Activated T-helper 1 cell treated with anti-CD3 and anti-CD28 coated beads, Interleukin-2, amount 50 U/mL, for 16 hours (primary cell): ENCODE results near the gene AMIGO2.

Experiments used
- DNase-seq, 2 donors: peaks; one replicate each; pipeline ENCODE4 v3.0.0-alpha.2; 2020; ENCODE audit warnings: low read depth in 1 of 2, low spot score in 1 of 2

AMIGO2 gene

DNA sequence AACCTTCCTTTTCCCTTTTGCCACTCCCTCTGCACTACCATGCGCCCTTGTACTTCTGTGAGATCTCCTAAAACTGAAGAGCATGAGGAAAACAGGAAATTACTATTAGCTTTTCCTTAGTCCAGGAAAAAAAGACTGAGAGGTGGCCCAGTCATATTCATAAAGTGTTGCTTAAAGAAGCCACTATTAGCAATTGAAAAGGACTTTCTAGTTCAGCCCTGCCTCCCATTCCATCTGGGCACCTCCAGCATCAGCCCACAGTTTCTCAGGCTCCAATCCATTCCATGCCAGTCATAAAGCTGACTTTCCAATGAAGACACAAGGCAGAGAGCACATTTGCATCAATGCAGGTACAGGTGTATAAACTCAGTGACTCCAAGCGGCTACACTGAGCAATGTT is 19.9 kb upstream of the AMIGO2 start:
- DNase-seq, result no peak

DNA sequence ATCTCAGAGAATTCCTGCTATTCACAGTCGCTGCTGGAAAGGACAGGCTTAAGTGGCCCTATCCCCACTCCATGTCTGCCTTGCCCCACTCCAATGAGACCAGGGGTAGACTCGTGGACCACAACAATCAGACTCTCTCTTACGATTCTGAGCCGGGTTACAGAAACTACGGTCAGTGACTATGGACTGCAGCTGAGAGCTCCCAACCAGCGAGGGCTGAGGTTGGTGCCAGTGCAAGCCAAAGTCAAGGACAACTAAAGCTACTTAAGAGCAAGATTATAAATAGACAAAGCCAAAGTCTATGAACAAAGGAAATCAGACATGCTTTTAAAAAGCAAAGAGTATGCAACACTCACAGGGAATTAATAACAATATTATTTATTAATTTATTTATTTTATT is 18.3 kb upstream of the AMIGO2 start:
- no peak for DNase-seq

DNA sequence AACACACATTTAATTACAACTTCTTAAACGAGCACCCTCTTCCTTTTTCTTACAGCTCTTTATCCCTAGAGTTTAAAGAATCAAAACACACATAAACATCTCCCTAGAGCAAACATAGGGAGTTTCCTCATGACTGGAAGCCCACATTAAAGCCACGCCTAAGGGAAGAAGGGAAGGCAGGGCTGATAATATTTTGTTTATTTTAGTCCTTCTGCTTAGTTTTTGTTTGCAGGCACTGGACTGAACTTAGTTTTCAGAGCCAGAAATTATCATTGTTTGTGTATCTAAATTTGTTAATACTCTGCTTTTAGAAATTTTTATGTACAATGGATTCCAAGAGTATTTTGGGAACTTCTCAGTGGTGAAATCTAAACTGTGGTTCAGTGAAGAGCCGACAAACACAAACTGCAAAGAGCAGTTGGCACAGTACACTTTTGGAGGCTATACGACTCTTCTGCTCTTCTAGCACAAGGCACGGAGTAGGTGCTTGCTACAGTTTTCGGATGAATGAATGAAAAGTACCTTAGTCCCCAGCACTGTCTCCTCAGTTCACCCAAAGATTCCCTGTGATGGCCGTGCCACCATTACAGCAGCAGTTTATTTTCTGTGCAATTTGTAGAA is 17.6 kb upstream of the AMIGO2 start:
- DNase-seq, result no peak

DNA sequence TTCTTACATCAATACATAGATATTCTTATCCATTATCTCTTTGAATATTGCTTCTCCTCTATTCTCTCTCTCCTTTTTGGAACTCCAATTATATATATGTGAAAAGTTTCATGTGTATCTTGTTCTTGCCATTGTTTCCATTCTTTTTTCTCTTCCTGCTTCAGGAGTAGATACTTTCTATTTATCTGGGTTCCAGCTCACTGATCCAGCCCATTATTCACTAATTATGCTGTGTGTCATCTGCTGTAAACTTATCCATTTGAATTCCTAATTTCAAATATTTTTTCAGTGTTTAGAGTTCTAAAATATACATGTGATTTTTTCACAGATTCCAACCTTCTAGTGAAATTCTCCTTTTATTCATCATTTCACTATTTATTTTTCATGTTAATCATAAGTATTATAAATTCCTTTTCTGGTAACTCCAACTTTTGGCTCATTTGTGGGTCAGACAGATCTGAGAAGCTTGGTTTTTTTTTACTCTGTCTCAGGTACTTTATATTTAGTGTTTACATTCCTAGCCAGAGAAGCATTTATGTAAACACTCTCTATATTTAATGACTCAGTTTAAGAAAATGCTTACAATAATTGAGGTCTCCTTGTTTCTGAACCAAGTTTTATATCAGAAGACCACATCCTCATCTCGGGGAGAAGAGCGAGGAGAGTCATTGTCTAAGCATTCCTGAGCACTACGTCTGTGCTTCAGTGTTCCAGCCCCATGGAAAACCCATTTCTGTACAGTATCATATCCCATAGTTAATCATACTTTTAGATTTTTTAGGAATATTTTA is 15.9 kb upstream of the AMIGO2 start:
- DNase-seq, result no peak

DNA sequence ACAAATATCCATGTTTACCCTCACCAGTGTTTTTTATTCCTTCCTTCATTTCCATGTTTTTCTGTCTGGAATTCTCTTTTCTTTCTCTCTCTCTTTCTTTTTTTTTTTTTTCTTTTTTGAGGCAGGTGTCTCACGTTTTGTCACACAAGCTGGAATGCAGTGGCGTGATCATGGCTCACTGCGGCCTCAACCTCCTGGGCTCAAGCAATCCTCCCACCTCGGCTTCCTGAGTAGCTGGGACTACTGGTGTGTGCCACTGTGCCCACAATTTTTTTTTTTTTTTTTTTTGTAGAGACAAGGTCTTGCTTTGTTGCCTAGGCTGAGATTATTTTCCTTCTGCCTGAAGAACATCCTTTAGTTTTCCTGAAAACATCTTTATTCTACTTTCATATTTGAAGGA is 15.0 kb upstream of the AMIGO2 start:
- DNase-seq, result no peak

DNA sequence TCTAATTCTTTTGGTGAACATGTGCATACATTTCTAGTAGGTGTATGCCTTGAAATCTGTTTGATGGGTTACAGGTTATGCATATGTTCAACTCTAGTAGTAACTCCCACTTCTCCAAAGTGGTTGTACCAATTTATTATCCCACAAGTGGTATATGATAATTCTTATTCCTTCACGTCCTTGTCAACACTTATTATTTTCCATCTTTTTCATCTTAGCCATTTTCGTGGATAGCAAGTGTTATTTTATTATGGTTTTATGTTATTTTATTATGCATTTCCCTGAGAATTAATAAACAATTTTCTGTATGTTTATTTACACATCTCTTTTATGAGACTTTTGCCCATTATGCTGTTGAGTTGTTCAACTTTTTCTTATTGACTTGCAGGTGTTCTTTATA is 11.2 kb upstream of the AMIGO2 start:
- DNase-seq, result no peak

DNA sequence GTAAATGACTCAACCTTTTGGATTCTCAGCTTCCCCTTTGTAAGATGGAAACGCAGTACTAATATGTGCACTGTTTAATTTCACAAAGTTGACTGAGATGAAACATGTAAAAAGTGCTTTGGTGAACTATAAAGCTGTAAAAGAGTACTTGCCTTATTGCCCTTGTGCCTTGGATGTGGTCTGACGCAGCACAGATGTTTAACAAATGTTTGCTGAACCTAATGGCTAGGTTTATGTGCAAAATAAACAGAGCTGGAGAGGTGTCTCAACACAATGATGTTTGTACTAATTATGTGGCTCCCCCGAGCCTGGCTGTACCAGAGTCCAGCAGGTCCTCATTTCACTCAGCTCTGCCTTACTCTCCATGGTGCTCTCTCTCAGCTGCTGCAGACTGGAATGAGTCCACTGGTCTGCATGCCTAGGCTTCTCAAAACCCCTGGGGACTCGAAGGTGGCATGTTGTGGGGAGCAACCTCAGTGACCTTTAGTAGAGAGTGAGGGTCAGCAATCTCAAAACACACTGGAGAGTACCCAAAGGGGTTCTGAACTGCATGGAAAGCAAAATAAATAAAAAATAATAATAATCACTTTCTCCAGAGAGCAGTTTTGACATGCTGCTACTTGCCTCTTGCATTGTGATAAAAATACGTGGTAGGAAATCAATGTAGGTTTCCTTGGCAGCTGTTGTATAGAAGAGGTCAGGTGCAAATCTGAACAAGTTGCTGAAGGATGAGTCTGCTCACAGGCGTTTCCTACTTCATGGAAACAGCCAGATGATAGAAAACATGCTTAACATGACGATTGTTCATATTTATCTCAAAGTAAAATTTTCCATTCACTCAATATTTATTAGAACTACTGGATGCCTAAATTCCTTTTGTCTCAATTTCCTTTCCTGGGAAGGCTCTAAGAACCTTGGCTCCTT is 8.5 kb upstream of the AMIGO2 start:
- no peak for DNase-seq

DNA sequence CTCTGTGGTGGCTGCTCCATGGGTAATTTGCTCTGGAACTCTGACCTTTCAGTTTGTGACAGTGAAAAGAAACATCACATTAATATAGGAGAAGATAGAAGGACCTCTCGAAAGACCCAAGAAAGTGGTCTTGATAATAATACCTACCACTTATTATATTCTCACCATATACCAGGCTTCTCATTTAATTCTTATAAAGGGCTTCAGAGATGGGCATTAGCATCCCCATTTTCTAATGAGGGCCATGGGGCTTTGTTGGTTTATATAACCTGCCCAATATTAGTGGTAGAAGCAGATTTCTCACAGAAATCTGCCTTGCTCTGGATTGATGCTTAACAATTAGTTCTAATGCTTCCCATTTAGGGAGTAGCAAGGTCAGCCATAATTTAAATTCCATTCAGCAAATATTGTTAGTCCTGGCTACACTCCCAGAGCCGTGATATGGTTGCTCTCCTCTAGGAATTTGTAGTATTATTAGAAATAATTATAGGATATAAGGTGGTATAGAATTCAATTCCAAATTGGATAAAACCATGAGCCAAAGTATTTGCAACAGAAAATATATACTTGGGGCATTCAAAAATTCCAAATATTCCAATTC is 7.4 kb upstream of the AMIGO2 start:
- no peak for DNase-seq

DNA sequence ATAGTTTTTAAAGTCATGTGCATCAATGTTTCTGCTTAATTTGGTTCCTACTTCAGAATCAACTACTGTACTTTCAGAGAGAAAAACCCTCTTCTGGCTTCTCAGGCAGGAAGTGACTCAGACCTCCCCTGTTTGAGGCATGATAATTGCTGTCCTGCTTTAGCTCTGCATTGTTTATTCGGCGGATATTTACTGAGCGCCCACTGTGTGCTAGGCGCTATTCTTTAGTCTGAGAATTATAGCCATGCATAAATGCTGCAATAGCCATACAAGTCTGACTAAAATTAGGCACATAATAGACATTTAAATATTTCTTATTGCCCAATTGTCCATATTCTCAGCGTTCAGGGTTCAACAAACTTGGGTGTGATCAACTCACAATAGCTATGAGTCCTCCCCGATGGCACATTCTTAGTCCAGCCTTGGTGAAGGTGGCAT is 6.1 kb upstream of the AMIGO2 start:
- no peak for DNase-seq

DNA sequence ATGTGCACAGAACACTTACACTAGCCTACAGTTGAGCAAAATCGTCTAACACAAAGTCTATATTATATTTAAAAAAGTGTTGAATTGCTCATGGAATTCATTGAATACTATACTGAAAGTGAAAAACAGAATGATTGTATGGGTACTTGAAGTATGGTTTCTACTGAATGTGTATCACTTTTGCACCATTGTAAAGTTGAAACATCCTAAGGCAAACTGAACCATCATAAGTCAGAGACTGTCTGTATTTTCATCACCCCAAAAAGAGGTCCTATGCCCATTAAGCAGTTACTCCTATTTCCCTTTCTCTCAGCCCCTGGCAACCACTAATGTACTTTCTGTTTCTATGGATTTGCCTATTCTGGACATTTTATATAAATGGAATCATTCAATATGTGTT is 4.4 kb upstream of the AMIGO2 start:
- DNase-seq, result no peak

DNA sequence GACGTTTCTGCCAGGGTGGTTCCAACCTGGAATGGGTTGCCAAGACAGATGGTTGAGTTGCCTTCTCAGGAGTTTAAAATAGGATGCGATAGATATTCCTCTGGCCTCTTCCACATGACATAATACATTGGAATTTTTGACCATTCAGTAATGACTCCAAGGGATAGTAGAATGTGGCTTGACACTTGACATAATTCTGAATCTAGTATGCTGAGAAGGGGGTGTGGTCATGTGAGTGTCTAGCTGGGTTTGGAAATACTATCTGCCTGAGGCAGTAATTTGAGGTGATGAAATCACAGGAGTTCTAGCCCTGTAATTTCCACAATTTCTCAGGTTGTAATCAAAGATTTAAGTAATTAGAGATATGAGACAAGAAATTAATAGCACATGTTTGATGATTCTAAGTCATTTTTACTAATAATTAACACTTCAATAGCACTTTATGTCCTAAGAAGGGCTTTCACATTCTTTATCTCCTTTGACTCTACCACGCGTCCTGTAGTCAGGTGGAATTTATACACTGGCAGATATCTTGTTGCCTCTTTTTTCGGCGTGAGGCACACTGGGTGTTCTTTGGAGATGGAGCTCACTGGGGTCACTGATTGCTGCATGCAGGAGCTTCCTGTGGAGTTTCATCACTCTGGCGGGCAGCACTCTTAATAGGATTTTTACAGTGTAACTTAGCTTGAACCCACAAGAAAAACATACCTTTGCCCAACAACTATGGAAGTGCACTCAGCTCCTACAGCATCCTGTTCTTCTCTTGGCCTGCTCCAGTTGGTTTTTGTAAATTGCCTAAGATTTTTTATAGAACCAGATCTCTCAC is 3.2 kb upstream of the AMIGO2 start:
- DNase-seq, result no peak

DNA sequence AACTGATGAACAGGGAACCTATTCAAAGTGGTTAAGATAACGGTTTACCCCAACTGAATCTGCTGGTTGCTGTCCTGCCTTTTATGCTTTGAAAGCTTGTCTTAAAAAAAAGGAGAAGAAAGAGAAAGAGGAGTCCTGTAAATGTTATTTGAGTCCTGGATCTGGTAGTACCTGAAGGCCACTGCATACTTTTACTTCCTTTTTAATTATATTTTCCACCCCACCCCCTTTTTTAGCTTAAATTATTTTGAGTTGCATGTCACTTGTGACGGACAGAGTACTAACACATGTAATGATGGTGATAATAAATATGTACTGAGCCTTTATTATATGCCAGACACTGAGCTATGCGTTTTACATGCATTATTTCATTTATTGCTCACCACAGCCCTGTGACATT is 2.5 kb upstream of the AMIGO2 start:
- DNase-seq, result no peak

DNA sequence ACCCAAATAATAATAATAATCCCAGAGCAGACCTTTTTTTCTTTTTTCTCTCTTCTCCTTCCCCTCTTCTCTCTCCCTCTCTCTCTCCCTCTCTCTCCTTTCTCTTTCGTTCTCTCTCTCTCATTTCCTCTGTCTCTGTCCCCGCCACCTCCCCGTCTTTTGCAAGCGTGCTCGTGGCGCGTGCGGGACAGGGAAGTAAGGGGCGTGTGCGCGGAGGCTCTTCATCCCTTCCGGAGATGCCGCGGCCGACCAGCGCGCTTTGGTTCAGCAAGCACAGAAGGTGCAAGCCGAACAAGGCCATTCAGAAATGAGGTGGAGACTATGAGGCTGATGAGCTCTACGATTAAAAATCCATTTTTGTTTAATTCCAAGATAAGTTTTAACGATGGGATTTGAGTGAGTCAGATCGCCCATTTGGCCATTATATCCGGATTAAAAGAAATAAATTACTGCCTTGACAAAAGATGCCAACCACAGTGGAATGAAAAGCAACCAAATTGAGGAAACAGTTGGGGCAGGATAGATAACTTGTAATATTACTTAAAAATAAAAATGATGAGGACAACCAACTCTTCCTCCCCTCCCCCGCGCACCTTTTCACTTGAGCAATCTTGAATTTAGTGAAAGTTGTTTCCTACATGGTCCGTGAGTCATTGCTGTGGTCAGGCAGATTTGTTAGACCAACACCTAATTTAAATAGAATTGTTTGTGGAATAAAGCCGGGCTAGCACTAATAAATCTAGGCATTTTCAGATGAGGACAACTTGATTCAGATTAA is 1.2 kb upstream of the AMIGO2 start:
- DNase-seq, result no peak

DNA sequence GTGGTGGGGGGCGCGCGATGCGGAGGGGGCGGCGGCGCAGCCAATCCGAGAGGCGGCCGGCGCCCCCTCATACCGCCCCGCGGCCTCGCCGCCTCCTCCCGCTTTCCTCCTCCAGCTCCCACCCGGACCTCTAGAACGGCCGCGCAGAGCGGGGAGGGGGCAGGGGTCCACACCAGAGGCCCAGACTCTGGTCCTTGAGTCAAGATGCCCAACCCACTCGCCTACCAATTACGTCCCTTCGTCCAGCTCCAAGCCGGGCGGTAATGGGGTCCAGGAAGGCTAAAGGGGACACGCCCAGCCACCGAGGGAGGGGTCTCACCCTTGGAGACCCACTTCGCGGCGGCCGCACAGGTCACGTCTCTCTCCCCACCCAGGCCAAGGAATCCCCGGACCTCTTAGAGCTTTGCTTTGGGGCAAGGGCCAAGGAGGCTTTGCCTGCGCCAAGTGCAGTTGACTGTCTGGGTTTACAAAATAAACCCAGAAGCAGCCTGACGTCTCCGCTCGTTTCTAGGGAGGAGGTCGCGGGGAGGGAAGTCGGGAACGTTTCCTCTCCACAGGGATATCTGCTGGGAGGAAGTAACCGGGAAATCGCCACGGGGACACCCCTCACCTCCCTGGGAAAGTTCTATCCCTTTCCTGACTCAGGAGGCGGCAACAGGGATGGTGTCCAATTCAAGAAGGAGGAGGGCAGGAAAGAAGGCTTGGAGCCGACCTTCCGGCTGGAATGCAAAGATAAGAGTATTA is 394 bp upstream of the AMIGO2 start:
- no peak for DNase-seq

DNA sequence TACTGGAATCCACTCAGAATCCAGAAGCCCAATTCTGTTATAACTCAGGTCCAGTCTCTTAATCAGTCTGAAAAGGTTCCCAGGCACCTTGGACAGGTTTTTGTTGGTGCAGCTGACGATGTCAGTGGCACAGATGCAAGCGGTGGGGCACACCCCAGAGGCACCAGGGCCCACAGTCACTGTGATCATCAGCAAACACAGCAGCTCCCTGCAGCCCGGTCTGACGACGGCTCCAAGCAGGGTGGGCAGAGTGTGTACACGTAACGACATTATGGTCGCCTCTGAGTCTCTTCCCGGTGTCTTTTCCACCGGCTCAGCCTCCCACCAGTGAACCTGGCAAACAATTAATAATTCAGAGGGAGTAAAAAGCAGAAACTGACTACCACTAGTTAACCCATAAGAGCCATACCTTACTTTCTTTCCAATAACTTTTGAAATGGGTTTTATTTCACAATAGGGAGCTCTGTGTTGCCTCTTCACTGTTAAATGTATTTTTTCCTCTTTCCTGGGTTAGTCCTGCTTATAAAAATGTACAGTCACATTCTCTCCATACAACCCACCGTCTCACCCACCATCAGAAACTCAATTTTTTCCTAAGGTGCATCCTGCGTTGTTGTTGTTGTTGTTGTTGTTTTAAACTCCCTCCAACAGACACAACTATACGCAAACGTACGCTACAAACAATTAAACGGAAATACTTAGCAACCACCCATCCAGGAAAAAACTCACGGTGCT is 859 bp downstream of the AMIGO2 start:
- DNase-seq, result no peak

DNA sequence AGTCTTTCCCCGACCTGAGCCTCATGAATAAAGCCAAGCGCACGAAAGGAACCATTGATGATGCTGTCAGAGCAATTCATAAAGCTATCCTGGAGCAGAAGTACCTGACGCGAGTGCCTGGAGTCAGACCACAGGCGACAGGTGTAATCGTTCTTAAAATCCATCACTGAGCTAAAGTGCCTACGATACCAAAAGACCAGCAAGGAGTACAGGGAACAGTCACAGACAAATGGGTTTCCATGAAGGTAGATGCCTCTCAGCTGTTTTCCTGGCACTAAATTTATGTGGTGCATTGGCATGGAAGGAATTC is 1.7 kb downstream of the AMIGO2 start:
- DNase-seq, result no peak

DNA sequence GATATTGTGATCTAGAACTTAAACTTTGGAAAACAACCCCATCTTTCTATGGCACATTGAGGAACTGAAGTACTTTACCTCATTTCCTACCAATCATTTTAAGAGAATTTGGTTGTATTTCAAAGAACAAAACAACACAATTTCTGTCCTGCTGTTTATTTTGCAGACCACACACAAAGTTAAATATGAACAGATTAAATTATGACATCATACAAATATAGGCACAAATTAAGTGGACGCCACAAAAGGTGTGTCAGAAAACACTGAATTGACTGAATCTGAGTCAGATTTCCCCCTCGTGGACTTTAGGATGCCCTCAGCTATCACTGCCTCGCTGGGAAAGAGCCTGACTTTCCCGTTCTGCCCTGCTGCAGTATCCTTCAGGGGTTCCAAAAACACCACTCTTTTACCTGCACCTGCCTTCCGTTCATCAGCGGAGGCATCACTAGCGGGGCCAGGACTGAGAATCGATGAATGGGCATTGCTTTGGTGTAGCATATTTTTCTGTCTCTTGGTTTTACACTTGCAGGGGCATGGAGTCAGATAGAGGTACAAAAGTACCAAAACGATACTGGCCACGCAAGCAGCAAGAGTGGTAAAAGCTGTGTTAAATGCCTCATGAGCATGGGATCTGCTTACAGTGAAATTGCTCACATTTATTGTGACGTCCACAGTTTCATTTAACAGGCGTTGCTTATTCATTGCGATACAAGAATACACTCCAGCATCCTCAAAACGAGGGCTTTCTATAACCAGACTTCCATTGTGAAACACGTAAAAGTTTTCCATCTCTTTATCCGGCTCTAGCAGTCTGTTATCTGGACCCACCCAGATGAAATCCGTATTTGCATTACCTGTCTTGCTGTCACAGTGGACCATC is 2.3 kb downstream of the AMIGO2 start:
- no peak for DNase-seq
